GM21576 (cell line): ENCODE data around the gene USP43.
"Not testable (repeated sequence)": the region's sequence is repeated elsewhere in the genome, so short reads cannot be mapped to it uniquely, and the experiment has no call there.

Experiments used
- ATAC-seq: cut with Tn5 transposase; IDR thresholded peaks from one replicate; pipeline ENCODE4 v1.9.1; 2021; ENCODE audit warnings: mild to moderate bottlenecking, moderate library complexity; ENCODE audit not compliant: unreplicated experiment

USP43 gene

GRCh38 chr17:9644910-9645751 is at the start of gene USP43:
Gene USP43, plus strand, starts transcription at chr17:9645517. Its CDS starts 116 bp downstream, at chr17:9645633.
- no peak for ATAC-seq

- ATAC-seq = not testable (repeated sequence)
Measured at GRCh38 chr17:9597638-9598037, 47.7 kb upstream of the USP43 start.

GRCh38 chr17:9598661-9599060 is 46.7 kb upstream of the USP43 start:
- ATAC-seq = no peak

GRCh38 chr17:9604583-9604982 is 40.7 kb upstream of the USP43 start:
- not testable (repeated sequence) for ATAC-seq

GRCh38 chr17:9606453-9606852 is 38.9 kb upstream of the USP43 start:
- ATAC-seq = no peak

GRCh38 chr17:9607058-9607457 is 38.3 kb upstream of the USP43 start:
- ATAC-seq = not testable (repeated sequence)

- no peak for ATAC-seq
Measured at GRCh38 chr17:9611557-9611956, 33.8 kb upstream of the USP43 start.

- ATAC-seq = no peak
Measured at GRCh38 chr17:9612006-9612405, 33.3 kb upstream of the USP43 start.

- no peak for ATAC-seq
Measured at GRCh38 chr17:9615486-9615885, 29.8 kb upstream of the USP43 start.

- no peak for ATAC-seq
Measured at GRCh38 chr17:9622961-9623360, 22.4 kb upstream of the USP43 start.

- no peak for ATAC-seq
Measured at GRCh38 chr17:9628509-9628908, 16.8 kb upstream of the USP43 start.

- no peak for ATAC-seq
Measured at GRCh38 chr17:9632741-9633140, 12.6 kb upstream of the USP43 start.

- no peak for ATAC-seq
Measured at GRCh38 chr17:9635340-9635739, 10.0 kb upstream of the USP43 start.

- no peak for ATAC-seq
Measured at GRCh38 chr17:9636501-9636900, 8.8 kb upstream of the USP43 start.

- not testable (repeated sequence) for ATAC-seq
Measured at GRCh38 chr17:9640388-9640787, 4.9 kb upstream of the USP43 start.

- ATAC-seq = no peak
Measured at GRCh38 chr17:9643611-9644010, 1.7 kb upstream of the USP43 start.

GRCh38 chr17:9645851-9646545 is 681 bp downstream of the USP43 start:
- ATAC-seq = no peak

- ATAC-seq = no peak
Measured at GRCh38 chr17:9646546-9646885, 1.2 kb downstream of the USP43 start.

- ATAC-seq = no peak
Measured at GRCh38 chr17:9647014-9647413, 1.7 kb downstream of the USP43 start.

GRCh38 chr17:9648521-9649110 is 3.3 kb downstream of the USP43 start:
- ATAC-seq = no peak

- ATAC-seq = no peak
Measured at GRCh38 chr17:9658593-9659211, 13.4 kb downstream of the USP43 start.
